PC-9 (cell line): ENCODE measurements around the gene PHF21B.

Experiments
- EZH2 ChIP-seq: fragments of 200-600 bp; sonication (generic); IDR thresholded peaks from 2 replicates; pipeline ENCODE4 v1.8.0; 2017; ENCODE audit warnings: antibody characterized with exemption, low read depth
- TF ChIP-seq, protein P1 (sequence below): fragments of 200-600 bp; sonication (generic); conservative IDR thresholded peaks from 2 replicates; pipeline ENCODE4 v1.6.1; 2017; ENCODE audit warnings: mixed run types, antibody characterized with exemption, mild to moderate bottlenecking, moderate library complexity

GRCh38 chr22:44870021-44870420 lies 139.8 kb downstream of the PHF21B start:
- no peak for TF ChIP-seq EZH2
- TF ChIP-seq, protein P1, sequence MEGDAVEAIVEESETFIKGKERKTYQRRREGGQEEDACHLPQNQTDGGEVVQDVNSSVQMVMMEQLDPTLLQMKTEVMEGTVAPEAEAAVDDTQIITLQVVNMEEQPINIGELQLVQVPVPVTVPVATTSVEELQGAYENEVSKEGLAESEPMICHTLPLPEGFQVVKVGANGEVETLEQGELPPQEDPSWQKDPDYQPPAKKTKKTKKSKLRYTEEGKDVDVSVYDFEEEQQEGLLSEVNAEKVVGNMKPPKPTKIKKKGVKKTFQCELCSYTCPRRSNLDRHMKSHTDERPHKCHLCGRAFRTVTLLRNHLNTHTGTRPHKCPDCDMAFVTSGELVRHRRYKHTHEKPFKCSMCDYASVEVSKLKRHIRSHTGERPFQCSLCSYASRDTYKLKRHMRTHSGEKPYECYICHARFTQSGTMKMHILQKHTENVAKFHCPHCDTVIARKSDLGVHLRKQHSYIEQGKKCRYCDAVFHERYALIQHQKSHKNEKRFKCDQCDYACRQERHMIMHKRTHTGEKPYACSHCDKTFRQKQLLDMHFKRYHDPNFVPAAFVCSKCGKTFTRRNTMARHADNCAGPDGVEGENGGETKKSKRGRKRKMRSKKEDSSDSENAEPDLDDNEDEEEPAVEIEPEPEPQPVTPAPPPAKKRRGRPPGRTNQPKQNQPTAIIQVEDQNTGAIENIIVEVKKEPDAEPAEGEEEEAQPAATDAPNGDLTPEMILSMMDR: no peak
